HS-5 (cell line): ENCODE measurements around the gene WDR73.

ENCODE experiments used
- DNase-seq: peaks from one replicate; pipeline ENCODE4 v3.0.0-alpha.2; 2012; ENCODE audit warnings: low read depth

WDR73 gene

GRCh38 chr15:84611631-84612030, 42.5 kb downstream of the WDR73 start:
- DNase-seq = no peak

- DNase-seq = no peak
These were observed 44.1 kb downstream of the WDR73 start for GRCh38 chr15:84609818-84610525.

- DNase-seq = no peak
These were observed 45.3 kb downstream of the WDR73 start for GRCh38 chr15:84608707-84609284.

GRCh38 chr15:84606653-84607120, 47.4 kb downstream of the WDR73 start:
- DNase-seq = no peak

GRCh38 chr15:84605554-84605882, 48.6 kb downstream of the WDR73 start:
- no peak for DNase-seq

- DNase-seq = no peak
These were observed 49.1 kb downstream of the WDR73 start for GRCh38 chr15:84604826-84605553.

- DNase-seq = no peak
These were observed 50.3 kb downstream of the WDR73 start for GRCh38 chr15:84603630-84604379.

GRCh38 chr15:84601555-84601838, 52.6 kb downstream of the WDR73 start:
- no peak for DNase-seq

GRCh38 chr15:84600687-84601554, 53.2 kb downstream of the WDR73 start, which contains the start of gene ZSCAN2:
TSS of gene ZSCAN2 (plus strand) at chr15:84601009. CDS start at chr15:84603928, 2,919 bp downstream.
- DNase-seq = peak; percentile 68

- peak; percentile 52 for DNase-seq
These were observed 53.8 kb downstream of the WDR73 start for GRCh38 chr15:84600331-84600686.

GRCh38 chr15:84599906-84600305, 54.2 kb downstream of the WDR73 start:
- no peak for DNase-seq

- no peak for DNase-seq
These were observed 55.1 kb downstream of the WDR73 start for GRCh38 chr15:84598993-84599392.

- DNase-seq = no peak
These were observed 55.8 kb downstream of the WDR73 start for GRCh38 chr15:84598250-84598649.

- no peak for DNase-seq
These were observed 56.8 kb downstream of the WDR73 start for GRCh38 chr15:84597296-84597695.

- no peak for DNase-seq
These were observed 58.4 kb downstream of the WDR73 start for GRCh38 chr15:84595660-84596059.

GRCh38 chr15:84594617-84595290, 59.3 kb downstream of the WDR73 start:
- DNase-seq = no peak

- no peak for DNase-seq
These were observed 62.3 kb downstream of the WDR73 start for GRCh38 chr15:84591815-84592214.

- DNase-seq = no peak
These were observed 63.7 kb downstream of the WDR73 start for GRCh38 chr15:84590406-84590805.
